ENCODE results near the gene SETD2. TPM values are rescaled to one million over a fixed set of nuclear protein-coding genes. Genes with fewer than 3 reads are reported as not detected.
A peak's percentile ranks its signal among the peaks of the same experiment; 100 is the strongest.
"Not testable (repeated sequence)": the region's sequence is repeated elsewhere in the genome, so short reads cannot be mapped to it uniquely, and the experiment has no call there.

Gene SETD2
- total RNA-seq, 1 experiment from 2014 or later = 60.8 TPM

GRCh38 chr3:47140973-47141461 lies 22.9 kb downstream of the SETD2 start:
- not testable (repeated sequence) for H3K18ac ChIP-seq (ENCODE audit: insufficient read length, low read depth, low read length); H3K4me1 ChIP-seq (ENCODE audit: insufficient read depth, low read length); H3K56ac ChIP-seq (ENCODE audit: insufficient read length, low read depth, low read length); H3K36me3 Mint-ChIP-seq (ENCODE audit: insufficient read depth in 1 of 3, low read depth in 3 of 3); H2BK20ac ChIP-seq (ENCODE audit: low read depth, low read length, poor library complexity, severe bottlenecking); H4K8ac ChIP-seq (replicated peaks; ENCODE audit: insufficient read length, low read depth, low read length); H2AFZ ChIP-seq (ENCODE audit: low read length); H2BK12ac ChIP-seq (ENCODE audit: insufficient read length, low read depth, low read length); H3K23me2 ChIP-seq (ENCODE audit: insufficient read length, low read depth, low read length, poor library complexity, severe bottlenecking); H3K27me3 ChIP-seq (ENCODE audit: insufficient read depth, low read length); H3K27ac ChIP-seq (ENCODE audit: insufficient read length, low read depth, low read length); H4K91ac ChIP-seq (ENCODE audit: insufficient read length, low read depth, low read length); H2BK15ac ChIP-seq (ENCODE audit: low read depth, low read length); H4K20me1 ChIP-seq (ENCODE audit: control insufficient read depth, insufficient read depth, insufficient read length); H3K79me1 ChIP-seq (ENCODE audit: insufficient read depth, low read depth, low read length, poor library complexity, severe bottlenecking); H3K14ac ChIP-seq (ENCODE audit: insufficient read depth, low read length); H3K4ac ChIP-seq (ENCODE audit: low read depth, low read length); H3K23ac ChIP-seq (ENCODE audit: insufficient read length, low read depth, low read length); H3T11ph ChIP-seq (ENCODE audit: low read length); H2BK5ac ChIP-seq (ENCODE audit: insufficient read length, low read length); H4K5ac ChIP-seq (ENCODE audit: insufficient read length, low read depth, low read length); H3K9me3 ChIP-seq (ENCODE audit: control insufficient read depth, low read depth, low read length); H3K9me3 Mint-ChIP-seq; H2AK5ac ChIP-seq (ENCODE audit: insufficient read length, low read length); H3K9ac ChIP-seq (ENCODE audit: extremely low read depth, insufficient read length, low read length); DNase-seq; H3K4me3 Mint-ChIP-seq; H2BK120ac ChIP-seq (ENCODE audit: low read depth, low read length, poor library complexity, severe bottlenecking); H3K4me2 ChIP-seq (ENCODE audit: insufficient read depth, insufficient read length, low read length); H3K27me3 Mint-ChIP-seq (ENCODE audit: low read depth)
- peaks cover 26% of the 10 kb centered on the region; the same call in 1 of the 2 replicates for H3K79me2 ChIP-seq (ENCODE audit: insufficient read depth, low read length)
- no CpG with 5 or more reads among the region's 3 CpGs for WGBS (ENCODE audit: extremely low coverage, insufficient read length, low lambda C conversion rate)
- H3K27ac Mint-ChIP-seq = peak overlapping the region in 1 of 3 experiments; percentile 31; a peak in 1 of 7 replicates
- peaks cover 13 to 16% of the 10 kb centered on the region in 2 experiments for H3K4me1 Mint-ChIP-seq

- not testable (repeated sequence) for DNase-seq; H3K9ac ChIP-seq (ENCODE audit: extremely low read depth, insufficient read length, low read length); H3K23me2 ChIP-seq (ENCODE audit: insufficient read length, low read depth, low read length, poor library complexity, severe bottlenecking); H3T11ph ChIP-seq (ENCODE audit: low read length); H2BK12ac ChIP-seq (ENCODE audit: insufficient read length, low read depth, low read length); H4K5ac ChIP-seq (ENCODE audit: insufficient read length, low read depth, low read length); H2AK5ac ChIP-seq (ENCODE audit: insufficient read length, low read length); H3K9me3 ChIP-seq (ENCODE audit: control insufficient read depth, low read depth, low read length); H3K36me3 Mint-ChIP-seq (ENCODE audit: insufficient read depth in 1 of 3, low read depth in 3 of 3); H3K79me1 ChIP-seq (ENCODE audit: insufficient read depth, low read depth, low read length, poor library complexity, severe bottlenecking); H3K4me1 ChIP-seq (ENCODE audit: insufficient read depth, low read length); H2BK5ac ChIP-seq (ENCODE audit: insufficient read length, low read length); H3K14ac ChIP-seq (ENCODE audit: insufficient read depth, low read length); H3K27me3 Mint-ChIP-seq (ENCODE audit: low read depth); H2BK20ac ChIP-seq (ENCODE audit: low read depth, low read length, poor library complexity, severe bottlenecking); H2AFZ ChIP-seq (ENCODE audit: low read length); H3K4me3 Mint-ChIP-seq; H2BK15ac ChIP-seq (ENCODE audit: low read depth, low read length); H2BK120ac ChIP-seq (ENCODE audit: low read depth, low read length, poor library complexity, severe bottlenecking); H3K4ac ChIP-seq (ENCODE audit: low read depth, low read length); H4K8ac ChIP-seq (replicated peaks; ENCODE audit: insufficient read length, low read depth, low read length); H3K27ac Mint-ChIP-seq; H3K9me3 Mint-ChIP-seq; H3K27me3 ChIP-seq (ENCODE audit: insufficient read depth, low read length); H3K4me2 ChIP-seq (ENCODE audit: insufficient read depth, insufficient read length, low read length); H4K20me1 ChIP-seq (ENCODE audit: control insufficient read depth, insufficient read depth, insufficient read length); H3K23ac ChIP-seq (ENCODE audit: insufficient read length, low read depth, low read length); H3K18ac ChIP-seq (ENCODE audit: insufficient read length, low read depth, low read length); H3K56ac ChIP-seq (ENCODE audit: insufficient read length, low read depth, low read length); H3K27ac ChIP-seq (ENCODE audit: insufficient read length, low read depth, low read length); H4K91ac ChIP-seq (ENCODE audit: insufficient read length, low read depth, low read length)
- no CpG with 5 or more reads among the region's 7 CpGs for WGBS (ENCODE audit: extremely low coverage, insufficient read length, low lambda C conversion rate)
- peaks cover 17 to 21% of the 10 kb centered on the region in 2 experiments for H3K4me1 Mint-ChIP-seq
- H3K79me2 ChIP-seq (ENCODE audit: insufficient read depth, low read length) = peaks cover 27% of the 10 kb centered on the region; the same call in 1 of the 2 replicates
Observed at GRCh38 chr3:47140553-47140952, 23.4 kb downstream of the SETD2 start.

Measured in H9 (cell line).